Measurements from ENCODE around the gene PLXDC1.
"Not testable (repeated sequence)": the region's sequence is repeated elsewhere in the genome, so short reads cannot be mapped to it uniquely, and the experiment has no call there.

- TF ChIP-seq, protein P1, sequence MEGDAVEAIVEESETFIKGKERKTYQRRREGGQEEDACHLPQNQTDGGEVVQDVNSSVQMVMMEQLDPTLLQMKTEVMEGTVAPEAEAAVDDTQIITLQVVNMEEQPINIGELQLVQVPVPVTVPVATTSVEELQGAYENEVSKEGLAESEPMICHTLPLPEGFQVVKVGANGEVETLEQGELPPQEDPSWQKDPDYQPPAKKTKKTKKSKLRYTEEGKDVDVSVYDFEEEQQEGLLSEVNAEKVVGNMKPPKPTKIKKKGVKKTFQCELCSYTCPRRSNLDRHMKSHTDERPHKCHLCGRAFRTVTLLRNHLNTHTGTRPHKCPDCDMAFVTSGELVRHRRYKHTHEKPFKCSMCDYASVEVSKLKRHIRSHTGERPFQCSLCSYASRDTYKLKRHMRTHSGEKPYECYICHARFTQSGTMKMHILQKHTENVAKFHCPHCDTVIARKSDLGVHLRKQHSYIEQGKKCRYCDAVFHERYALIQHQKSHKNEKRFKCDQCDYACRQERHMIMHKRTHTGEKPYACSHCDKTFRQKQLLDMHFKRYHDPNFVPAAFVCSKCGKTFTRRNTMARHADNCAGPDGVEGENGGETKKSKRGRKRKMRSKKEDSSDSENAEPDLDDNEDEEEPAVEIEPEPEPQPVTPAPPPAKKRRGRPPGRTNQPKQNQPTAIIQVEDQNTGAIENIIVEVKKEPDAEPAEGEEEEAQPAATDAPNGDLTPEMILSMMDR (IDR thresholded peaks at IDR 0.05 in 8 of 11, conservative IDR thresholded peaks at IDR 0.05 in 3 of 11), result not testable (repeated sequence)
- TF ChIP-seq POLR2AphosphoS5, POLR2A (IDR thresholded peaks at IDR 0.05): not testable (repeated sequence)
Measured at GRCh38 chr17:39168503-39168902, 17.1 kb upstream of the PLXDC1 start.
